Left ventricle myocardium inferior (tissue), 1 donor: Measurements from ENCODE around the gene CHGA. TPM values are rescaled to one million over a fixed set of nuclear protein-coding genes. Genes with fewer than 3 reads are reported as not detected.
A peak's percentile ranks its signal among the peaks of the same experiment; 100 is the strongest.

Experiments used
- DNase-seq: peaks from one replicate; pipeline ENCODE4 v3.0.0-alpha.2; 2020
- H3K27ac ChIP-seq: fragments of 200-600 bp; replicated peaks from 2 replicates; pipeline ENCODE4 v1.8.0; 2021
- H3K27me3 ChIP-seq: fragments of 200-600 bp; 2 replicates; pipeline ENCODE4 v1.8.0; 2021; ENCODE audit warnings: low read depth
- H3K36me3 ChIP-seq: fragments of 200-600 bp; 2 replicates; pipeline ENCODE4 v1.8.0; 2021
- H3K4me1 ChIP-seq: fragments of 200-600 bp; 2 replicates; pipeline ENCODE4 v1.8.0; 2021
- H3K4me3 ChIP-seq: fragments of 200-600 bp; 2 replicates; pipeline ENCODE4 v1.8.0; 2021; ENCODE audit warnings: mild to moderate bottlenecking, moderate library complexity
- H3K9me3 ChIP-seq: fragments of 200-600 bp; replicated peaks from 2 replicates; pipeline ENCODE4 v1.8.0; 2021
- CTCF ChIP-seq: fragments of 200-600 bp; IDR thresholded peaks from 2 replicates; pipeline ENCODE4 v1.8.0; 2021; ENCODE audit warnings: antibody characterized with exemption, mild to moderate bottlenecking, borderline replicate concordance
- intact Hi-C: fragments of 100-400 bp; cut with micrococcal nuclease; formaldehyde crosslinking; loops from one replicate; pipeline ENCODE4 v1.11.0; 2022
- total RNA-seq: library from RNA; stranded (reverse); fragmentation: NEBNext Ultra II Directional; extraction: Animal tissue kit (Norgen Biotek cat#: 25700); gene quantifications from one replicate; pipeline ENCODE4 v1.2.1, GENCODE V29; 2021
- donor health status: DM: no; HTN: yes; CAD: no; lungs with severe emphysema.

CHGA gene
- total RNA-seq, 1 donor from 2014 or later: not detected

- TF ChIP-seq CTCF: no peak
- Histone ChIP-seq H3K4me3 (no peak overlapping the region), H3K36me3 (peaks cover 30% of the 10 kb centered on the region), H3K27me3 (no peaks in the 10 kb centered on the region), H3K4me1 (peaks cover 79% of the 10 kb centered on the region), H3K27ac (peak overlapping the region; percentile 87), H3K9me3 (no peaks in the 10 kb centered on the region)
- intact Hi-C loops: loop anchor here (5.0 kb wide), 1 partner anchor 182 kb away; no protein-coding TSS in a partner anchor
- DNase-seq: no peak
Observed at GRCh38 chr14:92954933-92955332, 32.0 kb downstream of the CHGA start.

GRCh38 chr14:92955381-92955780, 32.4 kb downstream of the CHGA start:
- no peak overlapping the region for H3K4me3 ChIP-seq
- TF ChIP-seq CTCF: no peak
- no peaks in the 10 kb centered on the region for H3K27me3 ChIP-seq
- peaks cover 27% of the 10 kb centered on the region for H3K36me3 ChIP-seq
- peak; percentile 36 for DNase-seq
- peak overlapping the region; percentile 87 for H3K27ac ChIP-seq
- peaks cover 79% of the 10 kb centered on the region for H3K4me1 ChIP-seq
- H3K9me3 ChIP-seq: no peaks in the 10 kb centered on the region
- intact Hi-C loops: no loop called here

- TF ChIP-seq CTCF: no peak
- H3K36me3 ChIP-seq: peaks cover 43% of the 10 kb centered on the region
- intact Hi-C loops: no loop called here
- no peaks in the 10 kb centered on the region for H3K9me3 ChIP-seq
- no peaks in the 10 kb centered on the region for H3K27me3 ChIP-seq
- peaks cover 68% of the 10 kb centered on the region for H3K4me1 ChIP-seq
- H3K27ac ChIP-seq: peak overlapping the region; percentile 87
- no peak for DNase-seq
- no peak overlapping the region for H3K4me3 ChIP-seq
Observed at GRCh38 chr14:92956961-92957360, 34.0 kb downstream of the CHGA start.

GRCh38 chr14:92958373-92959188, 35.6 kb downstream of the CHGA start:
- DNase-seq: no peak
- no peaks in the 10 kb centered on the region for H3K9me3 ChIP-seq
- no peaks in the 10 kb centered on the region for H3K27me3 ChIP-seq
- no peak for TF ChIP-seq CTCF
- peaks cover 48% of the 10 kb centered on the region for H3K36me3 ChIP-seq
- peak overlapping the region; percentile 83 for H3K27ac ChIP-seq
- intact Hi-C loops: no loop called here
- H3K4me1 ChIP-seq: peaks cover 64% of the 10 kb centered on the region
- no peak overlapping the region for H3K4me3 ChIP-seq

- intact Hi-C loops: no loop called here
- Histone ChIP-seq H3K9me3 (no peaks in the 10 kb centered on the region), H3K27me3 (no peaks in the 10 kb centered on the region), H3K4me3 (no peak overlapping the region), H3K36me3 (peaks cover 48% of the 10 kb centered on the region), H3K27ac (peak overlapping the region; percentile 83), H3K4me1 (peaks cover 64% of the 10 kb centered on the region)
- no peak for TF ChIP-seq CTCF
- peak; percentile 41 for DNase-seq
Observed at GRCh38 chr14:92959189-92959531, 36.2 kb downstream of the CHGA start.
